Thyroid gland (tissue), 4 donors: ENCODE results near the gene TBC1D28.
"Not testable (repeated sequence)": the region's sequence is repeated elsewhere in the genome, so short reads cannot be mapped to it uniquely, and the experiment has no call there.

Source experiments
- CTCF ChIP-seq, 6 experiments: fragments of 200-600 bp in 3 of 6; fragments of 450-650 bp in 3 of 6; sonication (generic) in 3 of 6; IDR thresholded peaks; one replicate each; pipeline ENCODE4 v1.5.1; 2016 to 2019; ENCODE audit warnings: antibody characterized with exemption in 6 of 6, mild to moderate bottlenecking in 2 of 6, inconsistent platforms in 1 of 6, moderate library complexity in 1 of 6
- POLR2A ChIP-seq, 2 donors: fragments of 450-650 bp; IDR thresholded peaks; one replicate each; pipeline ENCODE4 v1.6.1; 2017; ENCODE audit warnings: antibody characterized with exemption in 2 of 2, mild to moderate bottlenecking in 2 of 2, moderate library complexity in 1 of 2

DNA sequence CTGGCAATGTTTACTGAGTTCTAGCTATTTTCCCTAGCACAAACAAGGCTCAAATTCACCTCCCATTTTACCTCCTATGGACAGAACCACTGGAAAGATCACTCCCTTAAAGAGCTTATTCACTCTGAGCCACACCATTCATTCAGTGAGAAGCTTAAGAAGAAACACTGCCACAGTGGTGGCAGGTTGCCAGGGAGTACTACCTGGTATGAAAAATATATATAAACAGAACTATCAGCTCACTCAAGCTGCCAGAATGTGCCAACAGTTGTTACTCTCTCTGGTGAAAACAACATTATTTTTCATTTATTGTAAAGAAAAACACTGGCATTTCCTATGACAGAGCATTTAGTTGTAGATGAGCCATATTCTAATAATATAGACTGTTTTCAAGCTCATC lies 31.2 kb downstream of the TBC1D28 start:
- not testable (repeated sequence) for TF ChIP-seq CTCF, POLR2A (IDR thresholded peaks at IDR 0.05)
